ENCODE results near the gene DDAH2.

DDAH2 gene

DNA sequence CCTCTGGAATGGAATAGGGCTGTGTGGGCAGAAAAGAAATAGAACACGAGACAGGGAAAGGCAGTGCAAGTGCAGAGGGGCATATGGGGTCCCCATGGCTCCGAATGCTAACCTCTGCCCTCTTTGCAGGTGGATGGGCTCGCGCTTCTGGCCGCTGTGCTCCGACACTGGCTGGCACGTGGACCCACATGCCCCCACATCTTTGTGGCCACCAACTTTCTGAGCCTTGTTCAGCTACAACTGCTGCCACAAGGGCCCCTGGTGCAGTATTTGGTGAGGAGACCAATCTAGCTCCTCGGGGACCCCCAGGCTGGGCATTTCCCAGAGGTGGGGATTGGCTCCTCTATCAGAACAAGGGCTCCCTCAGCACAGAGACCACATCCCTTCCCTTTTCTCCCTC, 32.2 kb upstream of the DDAH2 start:
- TF ChIP-seq CTCF (IDR thresholded peaks at IDR 0.05) (no peak), ZFX (IDR thresholded peaks at IDR 0.05; ENCODE audit: borderline replicate concordance) (no peak)
- H3K27ac ChIP-seq, result no peak overlapping the region

- no peak overlapping the region for H3K27ac ChIP-seq
- TF ChIP-seq ZFX (IDR thresholded peaks at IDR 0.05; ENCODE audit: borderline replicate concordance), result no peak
- TF ChIP-seq CTCF (IDR thresholded peaks at IDR 0.05), result no peak
Observed at GRCh38 chr6:31760790-31761189, 31.7 kb upstream of the DDAH2 start.

GRCh38 chr6:31758281-31758680, 29.2 kb upstream of the DDAH2 start:
- no peak overlapping the region for H3K27ac ChIP-seq
- TF ChIP-seq CTCF (IDR thresholded peaks at IDR 0.05) (no peak), ZFX (IDR thresholded peaks at IDR 0.05; ENCODE audit: borderline replicate concordance) (no peak)

DNA sequence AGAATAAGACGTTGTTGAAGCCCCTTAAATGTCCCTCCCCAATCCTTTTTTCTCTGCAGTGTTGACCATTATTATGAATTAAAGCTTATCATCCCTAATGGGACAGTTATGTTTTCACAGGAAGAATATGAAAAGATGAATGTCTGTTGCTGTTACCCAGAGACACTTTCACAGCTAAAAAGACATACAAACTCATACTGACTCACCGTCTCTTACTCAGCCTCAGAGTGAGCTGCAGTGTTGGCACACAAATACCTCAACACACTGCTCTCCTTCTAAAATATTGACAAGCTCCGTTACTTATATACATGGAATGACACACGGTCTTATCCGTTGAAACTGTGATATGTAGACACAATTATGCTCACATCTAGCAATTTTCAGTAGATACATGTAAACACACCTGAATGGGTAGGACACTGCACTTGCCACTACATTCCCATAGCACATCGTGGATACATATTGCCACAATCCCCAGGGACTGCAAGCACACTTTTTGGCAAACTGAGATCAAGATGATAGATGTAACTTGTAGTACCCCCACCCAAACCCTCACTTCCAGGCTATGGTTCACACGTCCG, 23.7 kb upstream of the DDAH2 start:
- no peak for TF ChIP-seq CTCF (IDR thresholded peaks at IDR 0.05)
- H3K27ac ChIP-seq, result peak overlapping the region; percentile 14; the same call in 1 of the 2 replicates

DNA sequence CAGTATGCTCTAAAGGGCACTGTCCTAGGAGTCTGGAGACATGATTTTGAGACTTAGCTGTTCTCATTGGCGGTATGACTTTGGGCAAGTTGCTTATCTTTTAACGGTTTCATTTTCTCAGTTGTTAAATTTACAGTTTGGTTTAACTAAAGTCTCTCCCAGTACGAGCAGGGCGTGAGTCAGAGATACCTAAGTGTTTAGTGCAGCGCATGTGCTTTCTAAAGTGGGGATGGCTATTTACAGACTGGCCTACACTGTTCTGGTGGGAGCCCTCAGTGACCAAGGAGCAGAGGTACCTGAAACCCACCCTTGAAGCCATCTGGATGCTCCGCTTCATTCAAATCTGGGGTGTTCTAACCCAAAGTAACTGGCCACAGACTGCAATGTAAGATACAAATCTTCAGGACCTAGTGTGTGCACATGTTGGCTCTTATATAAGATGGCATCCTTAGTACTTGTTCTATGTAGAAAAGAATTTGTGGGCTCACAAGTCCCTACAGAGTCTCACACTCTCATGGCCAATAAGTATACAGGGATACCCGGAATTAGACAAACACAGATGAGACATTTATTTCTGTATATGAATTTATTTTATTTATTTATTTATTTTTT, 21.4 kb upstream of the DDAH2 start:
- H3K27ac ChIP-seq, result peak overlapping the region; percentile 13; the same call in 1 of the 2 replicates
- TF ChIP-seq CTCF (IDR thresholded peaks at IDR 0.05), result no peak
- no peak for TF ChIP-seq ZFX (IDR thresholded peaks at IDR 0.05; ENCODE audit: borderline replicate concordance)

GRCh38 chr6:31749301-31750036, 20.4 kb upstream of the DDAH2 start:
- H3K27ac ChIP-seq, result peak overlapping the region; percentile 13; the same call in 1 of the 2 replicates
- TF ChIP-seq ZFX (IDR thresholded peaks at IDR 0.05; ENCODE audit: borderline replicate concordance), result no peak
- TF ChIP-seq CTCF (IDR thresholded peaks at IDR 0.05), result no peak

GRCh38 chr6:31744422-31744821, 15.3 kb upstream of the DDAH2 start:
- 0 out of 2 replicates have a peak overlapping the region, but pooled peaks have one; percentile 0 for H3K27ac ChIP-seq
- TF ChIP-seq CTCF (IDR thresholded peaks at IDR 0.05) (no peak), ZFX (IDR thresholded peaks at IDR 0.05; ENCODE audit: borderline replicate concordance) (no peak)

All from 22Rv1 (cell line).